ENCODE results near the gene GJD3. TPM values are rescaled to one million over a fixed set of nuclear protein-coding genes. Genes with fewer than 3 reads are reported as not detected.

Gene GJD3
- total RNA-seq, 1 donor from 2014 or later: 1.2 TPM

DNA sequence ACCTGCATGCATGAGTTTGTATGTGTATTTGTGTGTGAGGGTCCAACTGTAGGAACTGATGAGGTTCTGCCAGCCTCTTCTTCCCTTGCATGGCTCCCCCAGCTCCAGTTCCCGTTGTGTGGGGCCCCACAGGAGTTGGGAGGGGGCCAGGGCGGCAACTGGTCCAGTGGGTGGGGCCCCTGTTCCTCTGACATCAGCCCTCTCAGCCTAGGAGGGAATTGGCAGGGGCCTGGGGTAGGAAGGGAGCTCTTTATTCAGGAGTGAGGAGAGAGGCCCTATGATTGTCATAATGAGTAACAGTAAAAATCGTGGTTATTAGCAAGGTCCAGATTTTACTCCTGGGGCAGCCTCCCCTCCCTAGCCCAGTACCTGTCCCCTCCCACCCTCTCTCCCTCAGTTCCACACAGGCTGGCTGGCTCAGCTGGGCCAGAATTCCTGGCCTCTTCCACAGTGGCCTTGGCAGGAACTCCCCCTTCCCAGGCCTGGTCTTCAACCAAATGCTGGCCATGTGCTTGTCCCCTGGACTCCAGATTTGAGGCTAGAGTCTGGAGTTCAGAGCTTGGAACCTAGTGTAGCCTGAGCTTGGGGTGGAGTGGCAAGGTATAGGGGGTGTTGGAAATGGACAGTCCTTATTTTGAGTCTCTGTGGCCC, 36.7 kb downstream of the GJD3 start:
- no peak for ATAC-seq
- intact Hi-C loops (cut with micrococcal nuclease): no loop called here
- DNase-seq: peak; percentile 79

DNA sequence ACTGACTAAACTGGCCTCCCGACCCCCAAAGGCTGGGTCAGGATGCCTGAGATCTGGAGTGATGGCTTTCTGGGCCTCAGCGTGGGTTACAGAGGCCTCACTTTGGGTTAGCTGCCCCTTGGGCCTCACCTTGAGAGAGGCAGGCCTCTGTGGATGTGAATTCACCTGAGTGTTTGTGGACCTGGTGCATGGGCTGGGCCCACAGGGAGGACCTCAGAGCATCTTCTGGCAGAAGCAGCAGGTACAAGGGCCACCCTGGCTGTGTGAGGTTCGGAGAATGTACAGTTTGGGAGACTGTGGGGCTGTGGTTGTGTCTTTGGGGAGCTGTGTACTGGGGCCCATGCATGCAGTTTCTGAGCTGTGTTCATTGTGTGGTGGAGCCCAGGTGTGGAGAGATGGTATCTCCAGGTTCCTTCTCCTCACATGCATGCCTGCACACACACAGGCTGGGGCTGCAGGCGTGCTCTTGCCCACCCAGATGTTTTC, 37.2 kb downstream of the GJD3 start:
- ATAC-seq (no peak), DNase-seq (peak; percentile 14)
- intact Hi-C loops (cut with micrococcal nuclease): no loop called here

DNA sequence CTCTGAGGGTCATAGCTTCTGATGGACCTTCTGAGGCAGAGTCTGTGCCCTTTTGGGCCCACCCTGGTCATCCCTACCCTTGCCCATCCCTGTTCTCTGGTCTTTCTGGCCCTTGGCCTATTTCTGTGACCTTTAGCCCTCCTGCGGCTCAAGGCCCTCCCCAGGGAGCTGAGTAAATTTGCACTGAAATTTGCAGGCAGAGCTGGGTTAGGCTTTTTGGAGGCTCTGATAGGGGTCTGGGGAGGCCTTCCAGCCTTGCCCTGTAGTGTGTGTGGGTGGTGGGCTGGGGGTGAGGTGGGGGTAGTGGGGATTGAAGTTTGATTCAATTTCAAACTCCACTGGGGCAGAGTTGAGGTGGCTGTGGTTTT, 37.7 kb downstream of the GJD3 start:
- intact Hi-C loops (cut with micrococcal nuclease): no loop called here
- DNase-seq (no peak), ATAC-seq (no peak)

DNA sequence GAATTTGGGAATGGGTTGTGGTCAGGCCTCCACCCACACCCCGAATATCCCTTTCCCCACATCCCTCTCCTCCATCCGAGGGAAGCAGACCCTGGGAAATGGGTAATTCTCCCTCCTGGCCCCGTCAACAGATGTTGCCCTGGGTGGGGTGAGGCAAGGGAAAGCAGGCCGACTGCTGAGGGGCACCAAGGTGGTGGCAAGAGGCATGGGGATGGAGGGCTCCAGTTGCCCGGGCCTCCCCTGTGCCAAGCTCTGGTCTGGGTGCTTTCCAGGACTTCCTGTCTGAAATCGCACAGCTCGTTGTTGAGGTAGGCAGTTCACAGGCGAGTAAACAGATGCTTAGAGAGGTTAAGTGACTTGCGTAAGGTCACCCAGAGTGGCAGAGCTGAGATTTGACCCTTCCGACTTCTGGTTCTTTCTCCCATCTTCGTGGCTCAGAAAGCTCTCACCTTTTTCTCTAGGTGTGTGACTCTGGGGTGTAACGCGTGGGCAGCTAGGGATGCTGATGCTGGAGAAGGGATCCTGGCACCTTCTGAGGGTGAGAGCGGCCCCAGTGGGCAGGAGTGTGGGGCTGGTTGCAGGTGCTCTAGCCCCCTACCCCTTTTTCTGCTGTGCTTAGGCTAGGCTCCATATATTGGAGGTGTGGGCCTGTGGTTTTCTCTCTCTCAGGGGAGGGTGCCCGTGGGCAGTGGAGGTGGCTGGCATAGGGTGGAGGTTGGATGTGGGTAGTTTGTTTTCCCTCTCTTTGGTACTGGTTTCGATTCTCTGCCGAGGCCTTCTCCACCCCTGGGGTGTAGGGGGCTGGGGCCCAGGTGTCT, 38.3 kb downstream of the GJD3 start:
- ATAC-seq (no peak), DNase-seq (peak; percentile 30)
- intact Hi-C loops (cut with micrococcal nuclease): no loop called here

DNA sequence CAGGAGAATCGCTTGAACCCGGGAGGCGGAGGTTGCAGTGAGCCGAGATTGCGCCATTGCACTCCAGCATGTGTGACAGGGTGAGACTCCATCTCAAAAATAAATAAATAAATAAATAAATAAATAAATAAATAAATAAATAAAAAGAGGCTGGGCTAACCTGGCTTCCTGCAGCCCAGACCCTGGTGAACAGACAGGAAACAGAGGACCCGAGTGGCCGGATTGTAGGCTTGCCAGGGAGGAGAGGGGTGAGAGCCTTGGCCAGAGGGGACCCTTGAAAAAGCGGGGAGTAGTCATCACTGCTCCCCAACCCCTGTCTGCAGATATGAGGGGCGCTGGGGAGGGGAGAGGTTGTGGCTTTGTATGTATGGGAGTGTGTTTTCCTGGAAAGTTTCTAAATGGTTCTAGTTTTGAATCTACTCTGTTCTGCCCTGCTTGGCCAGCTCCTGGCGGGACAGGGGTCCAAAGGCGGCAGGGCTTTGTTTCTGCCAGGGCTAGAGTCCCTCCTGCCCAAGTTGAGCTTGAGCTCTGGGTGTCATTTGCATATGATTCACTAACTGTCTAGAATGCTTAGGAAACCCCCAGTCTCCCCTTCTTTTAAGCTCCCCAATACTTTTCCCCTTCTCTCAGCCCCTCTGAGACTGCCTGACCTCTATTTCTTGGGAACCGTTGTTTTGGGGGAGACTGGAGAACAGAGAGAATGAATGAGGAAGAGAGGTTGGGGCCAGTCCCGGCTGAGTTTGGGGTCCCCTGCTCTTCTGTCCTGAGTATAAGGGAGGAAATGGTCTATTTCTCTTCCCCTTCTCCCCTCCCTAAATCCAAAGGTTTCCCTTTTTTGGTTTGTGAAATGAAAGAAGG, 39.2 kb downstream of the GJD3 start:
- DNase-seq (peak; percentile 20), ATAC-seq (no peak)
- intact Hi-C loops (cut with micrococcal nuclease): no loop called here

DNA sequence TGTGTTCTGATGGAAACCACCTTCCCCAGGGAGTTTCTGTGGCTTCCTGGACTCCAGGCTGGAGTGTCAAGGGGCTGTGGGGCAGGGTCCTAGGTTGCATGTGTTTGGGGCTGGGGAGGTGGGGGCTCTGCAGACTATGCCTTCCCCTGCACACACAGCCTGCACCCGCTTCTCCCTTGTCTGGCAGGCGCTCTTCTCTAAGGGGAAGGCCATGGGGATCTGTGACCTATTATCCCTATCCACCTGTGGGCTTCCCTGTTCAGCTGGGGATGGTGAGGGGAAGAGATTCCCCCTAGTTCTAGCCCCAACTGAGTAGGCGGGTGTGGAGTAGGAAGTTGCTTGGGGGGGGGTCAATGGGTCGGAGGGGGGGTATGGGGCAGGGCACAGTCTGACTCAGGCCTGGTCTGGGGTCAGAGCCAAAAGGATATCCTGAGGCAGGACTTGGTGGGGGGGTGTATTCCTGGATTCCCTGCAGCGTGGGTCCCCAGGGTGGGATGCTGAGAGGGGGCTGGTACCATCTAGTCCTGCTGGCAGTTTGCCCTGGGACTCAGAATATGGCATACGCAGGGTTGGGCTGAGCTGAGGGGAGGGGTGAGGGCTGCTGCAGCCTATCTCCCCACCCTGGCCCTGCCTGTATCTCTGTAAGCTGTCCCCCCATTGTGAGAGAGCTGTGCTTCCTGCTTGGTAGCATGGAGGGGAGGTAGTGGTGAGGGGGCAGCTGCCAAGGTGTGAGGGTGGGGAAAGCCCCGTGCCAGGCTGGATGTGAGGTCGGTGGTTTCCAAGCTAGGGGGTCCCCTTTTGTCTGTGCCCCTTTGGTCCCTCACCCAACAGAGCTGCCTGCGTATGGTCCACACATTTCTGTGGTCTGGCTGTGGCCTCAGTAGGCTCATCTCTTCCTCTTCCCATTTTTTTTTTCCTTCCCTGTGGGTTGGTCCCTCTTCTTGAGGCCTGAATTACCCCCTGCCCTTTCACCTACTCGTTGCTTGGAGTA, 40.9 kb downstream of the GJD3 start:
- ATAC-seq: peak; percentile 7
- intact Hi-C loops (cut with micrococcal nuclease): no loop called here
- DNase-seq: peak; percentile 71

DNA sequence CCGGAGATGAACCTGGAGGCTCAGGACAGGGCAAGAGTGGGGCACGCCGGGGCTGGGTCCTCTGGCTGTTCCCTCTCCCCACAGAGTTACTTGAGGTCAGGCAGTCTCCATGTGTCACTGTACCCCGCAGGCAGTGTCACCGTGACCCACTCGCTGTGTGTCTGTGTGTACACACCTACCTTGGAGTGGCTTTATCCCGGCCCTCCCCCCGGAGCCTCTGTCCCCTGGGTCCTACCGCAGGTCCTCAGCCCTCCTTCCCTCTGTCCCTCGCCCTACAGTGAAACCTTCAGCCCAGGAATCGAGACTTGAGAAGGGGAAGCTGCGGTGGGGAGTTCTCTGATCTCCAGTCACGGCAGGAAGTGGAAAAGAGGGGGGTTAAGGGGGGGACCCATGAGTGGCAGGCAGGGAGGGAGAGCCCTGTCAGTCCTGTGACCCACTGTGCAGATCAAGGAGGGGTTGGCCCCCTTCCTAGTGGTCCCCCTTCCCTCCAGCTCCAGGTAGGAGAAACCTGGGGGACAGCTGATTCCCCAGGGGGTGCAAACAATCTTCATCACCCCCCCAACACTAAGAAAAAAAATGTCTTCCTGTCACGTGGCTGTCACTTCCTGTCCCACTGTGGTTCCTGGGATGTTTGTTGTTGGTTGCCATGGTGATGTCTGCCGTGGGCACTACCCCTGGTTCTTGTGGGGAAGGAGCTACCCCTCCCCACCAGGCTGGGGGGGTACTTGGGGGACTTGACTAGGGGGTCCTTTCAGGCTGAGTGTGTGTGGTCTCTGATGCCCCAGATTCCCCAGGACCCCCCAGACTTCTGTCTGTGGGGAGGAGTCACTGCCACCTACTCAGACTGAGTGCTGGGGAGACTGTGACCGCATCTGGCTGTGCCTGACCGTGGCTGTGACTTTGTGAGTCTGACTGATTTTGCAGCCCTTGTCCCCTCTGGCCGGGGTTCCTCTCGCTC, 41.9 kb downstream of the GJD3 start:
- intact Hi-C loops (cut with micrococcal nuclease): no loop called here
- DNase-seq (peak; percentile 76), ATAC-seq (peak; percentile 17)

DNA sequence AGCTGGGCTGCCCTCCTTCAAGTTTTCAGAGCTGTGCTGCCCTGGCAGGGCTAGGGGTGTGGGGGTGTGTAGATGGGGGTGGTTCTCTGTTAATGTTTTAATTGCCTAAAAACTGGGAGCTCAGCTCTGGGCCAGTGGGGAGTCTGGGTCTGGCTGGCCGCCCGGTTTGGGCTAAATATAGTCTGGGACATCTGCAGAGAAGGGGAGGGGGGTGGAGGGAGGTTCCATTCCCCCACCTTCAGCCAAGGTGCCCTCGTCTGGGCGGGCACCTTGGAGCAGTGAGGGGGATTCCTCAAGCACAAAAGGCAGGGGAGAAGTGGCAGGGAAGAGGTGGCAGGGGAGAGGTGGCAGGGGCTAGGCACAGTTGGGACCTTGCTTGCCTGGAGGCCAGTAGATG, 42.6 kb downstream of the GJD3 start:
- peak; percentile 86 for DNase-seq
- peak; percentile 44 for ATAC-seq
- intact Hi-C loops (cut with micrococcal nuclease): no loop called here

DNA sequence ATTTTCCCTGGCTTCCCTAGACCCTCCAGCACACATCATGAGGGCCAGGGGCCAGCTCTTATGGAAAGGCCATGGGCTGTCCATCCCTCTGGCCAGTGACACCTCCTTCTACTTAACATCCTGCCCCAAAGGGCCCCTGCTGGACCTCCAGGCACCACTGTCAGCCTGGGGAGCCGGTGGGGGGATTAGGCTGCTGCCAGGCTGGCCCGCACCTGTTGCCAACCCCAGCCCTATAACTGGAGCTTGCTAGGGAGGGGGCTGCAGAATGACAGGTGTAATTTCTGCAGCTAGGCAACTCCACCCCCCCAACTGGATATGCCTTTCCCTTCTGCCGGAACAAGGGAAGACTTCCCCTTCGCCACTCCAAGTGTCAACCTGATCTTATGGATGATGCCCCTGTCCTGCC, 43.0 kb downstream of the GJD3 start:
- DNase-seq: no peak
- intact Hi-C loops (cut with micrococcal nuclease): no loop called here
- no peak for ATAC-seq

DNA sequence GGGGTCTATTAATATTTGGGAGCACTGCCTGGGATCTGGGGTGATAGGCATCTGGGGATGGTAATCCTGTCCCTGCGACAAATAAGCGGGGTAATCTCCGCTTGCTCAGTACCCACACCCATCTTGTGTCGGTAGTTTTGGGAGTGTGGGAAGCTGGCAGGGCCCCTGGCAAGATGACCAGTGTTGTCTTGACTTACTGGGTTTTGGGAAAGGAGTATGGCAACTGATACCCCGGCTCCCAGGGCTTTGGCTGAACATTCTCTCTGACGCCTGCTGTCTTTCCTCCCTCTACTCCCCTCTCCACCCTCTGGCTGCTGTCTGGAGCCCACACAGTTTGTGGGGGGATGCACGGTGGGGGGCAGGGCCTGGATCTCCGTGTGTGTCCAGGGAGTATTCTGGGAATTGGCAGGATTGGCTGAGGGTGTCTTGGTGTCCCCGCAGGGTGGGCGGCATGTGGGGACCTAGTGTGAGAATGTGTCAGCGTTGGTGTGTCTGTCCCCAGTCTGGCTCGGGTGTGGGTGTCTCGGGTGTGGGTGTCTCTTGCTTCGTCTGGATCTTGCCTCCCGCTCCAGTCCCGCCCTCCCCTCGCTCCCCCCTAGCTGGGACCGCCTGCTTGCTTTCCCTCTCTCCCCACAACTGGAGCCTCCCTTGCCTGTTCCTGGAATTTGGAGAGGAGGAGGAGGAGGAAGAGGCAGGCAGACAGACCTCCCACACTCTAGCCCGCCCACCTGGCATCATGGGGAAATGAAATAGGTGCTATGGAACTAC, 43.6 kb downstream of the GJD3 start:
- DNase-seq (peak; percentile 82), ATAC-seq (peak; percentile 20)
- intact Hi-C loops (cut with micrococcal nuclease): no loop called here

DNA sequence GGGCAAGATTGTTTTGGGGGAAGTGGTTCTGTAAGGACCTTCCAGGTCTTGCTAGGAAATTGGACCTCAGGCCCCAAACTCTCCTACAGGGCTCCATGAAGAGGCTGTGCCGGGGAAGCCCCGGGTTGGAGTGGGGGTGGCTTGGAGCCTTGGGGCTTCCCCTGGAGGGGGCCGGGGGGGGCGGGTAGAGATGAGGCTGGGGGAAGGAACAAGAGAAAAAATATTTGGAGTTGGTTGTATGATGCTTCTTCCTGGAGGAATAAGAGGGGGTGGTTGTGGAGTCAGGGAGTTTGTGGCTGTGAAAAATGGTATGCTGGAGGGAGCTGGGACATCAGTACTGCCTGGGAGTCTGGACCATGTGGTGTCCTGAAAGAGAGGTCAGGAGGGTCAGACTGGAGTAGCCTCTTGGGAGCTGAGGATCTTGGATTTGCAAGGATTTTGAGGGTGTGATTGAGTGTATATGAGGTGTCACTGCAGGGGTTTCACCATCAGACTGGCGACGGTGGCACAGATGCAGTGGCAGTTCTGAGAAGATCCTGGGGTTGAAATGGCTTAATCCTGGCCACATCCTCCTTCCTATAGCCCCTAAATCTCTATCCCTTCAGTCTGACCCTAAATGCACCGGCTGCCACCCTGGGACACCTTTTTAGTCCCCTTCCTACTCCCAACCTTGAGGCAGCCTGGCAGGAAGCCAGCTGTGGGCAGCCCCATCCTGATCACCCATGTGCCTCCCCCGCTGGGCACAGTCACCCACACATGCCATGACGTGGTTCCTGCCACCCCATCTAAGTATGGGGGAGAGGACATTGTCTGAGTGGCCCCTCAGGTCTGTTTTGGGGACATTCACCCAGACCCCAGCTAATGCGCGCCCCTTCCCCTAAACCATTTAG, 44.6 kb downstream of the GJD3 start:
- peak; percentile 73 for DNase-seq
- intact Hi-C loops (cut with micrococcal nuclease): no loop called here
- ATAC-seq: no peak

DNA sequence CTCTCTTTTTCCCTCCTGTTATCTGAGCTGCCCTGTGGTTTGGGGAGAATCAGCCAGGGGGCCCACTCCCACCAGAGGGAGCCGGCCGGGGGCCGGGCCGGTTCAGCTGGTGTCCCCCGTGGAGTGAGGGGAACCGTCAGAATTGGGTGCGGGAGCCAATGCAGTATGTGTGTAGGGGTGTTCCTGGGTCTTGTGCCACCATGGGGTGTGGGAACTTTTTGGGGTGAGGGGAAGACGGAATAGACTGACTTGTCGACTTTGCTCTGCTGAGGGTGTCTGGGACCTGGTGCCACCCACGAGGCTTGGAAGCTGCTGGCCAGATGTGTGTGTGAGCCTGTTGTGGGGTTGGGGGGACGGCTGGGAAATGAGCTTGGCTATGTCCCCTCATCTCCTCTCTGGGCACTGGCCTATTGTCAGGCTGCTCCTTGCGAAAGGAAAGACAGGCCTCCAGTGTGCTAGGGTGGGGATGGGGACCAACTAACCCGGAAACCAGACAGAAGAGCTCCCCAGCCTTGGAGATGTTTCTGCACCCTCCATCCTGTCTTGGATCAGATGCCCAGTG, 45.6 kb downstream of the GJD3 start:
- ATAC-seq (no peak), DNase-seq (no peak)
- intact Hi-C loops (cut with micrococcal nuclease): no loop called here

DNA sequence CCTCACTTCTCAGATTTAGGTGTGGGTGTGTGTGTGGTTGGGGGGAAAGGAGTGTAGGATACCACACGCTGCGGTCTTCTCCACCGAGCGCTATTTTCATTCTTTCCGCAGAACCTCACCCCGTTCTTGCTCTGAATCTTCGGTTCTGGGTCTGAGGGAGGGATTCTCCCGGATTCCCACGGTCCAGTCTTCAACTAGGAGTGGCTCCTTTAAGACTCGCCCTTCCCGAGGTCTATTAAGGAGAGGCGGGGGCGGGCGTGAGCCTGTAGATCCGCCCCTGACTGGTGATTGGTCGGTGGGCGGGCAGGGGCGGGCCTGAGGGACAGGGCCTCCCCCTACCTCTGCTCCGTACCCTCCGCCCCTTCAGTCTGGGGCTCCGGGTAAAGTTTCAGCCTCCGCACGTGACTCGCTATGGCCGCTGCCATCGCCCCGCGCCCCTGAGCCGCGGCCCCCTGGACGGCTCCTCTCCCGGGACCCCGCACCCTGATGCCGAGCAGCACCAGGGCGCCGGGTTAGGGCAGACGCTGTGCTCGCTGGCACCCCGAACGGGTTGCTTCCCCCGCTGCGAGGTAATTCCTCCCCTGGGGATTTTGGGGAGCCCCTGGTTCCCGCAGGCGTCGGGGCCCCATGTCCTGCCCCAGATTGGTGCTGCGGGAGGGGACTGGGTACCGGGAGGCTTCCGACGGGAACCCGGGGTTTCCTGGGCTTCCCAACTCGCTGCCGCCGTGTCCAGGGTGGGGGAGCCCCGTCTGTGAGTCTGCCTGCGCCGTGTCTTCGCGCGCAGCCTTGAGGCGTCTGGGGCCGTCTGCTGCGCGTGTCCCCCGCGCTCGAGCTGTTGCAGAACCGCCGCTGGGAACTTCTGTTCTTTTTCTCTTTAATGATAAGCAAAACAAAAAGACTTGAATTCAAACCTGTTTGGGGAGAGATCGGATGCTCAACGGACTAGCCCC, 46.4 kb downstream of the GJD3 start:
- ATAC-seq (peak; percentile 85), DNase-seq (peak; percentile 97)
- intact Hi-C loops (cut with micrococcal nuclease): no loop called here

DNA sequence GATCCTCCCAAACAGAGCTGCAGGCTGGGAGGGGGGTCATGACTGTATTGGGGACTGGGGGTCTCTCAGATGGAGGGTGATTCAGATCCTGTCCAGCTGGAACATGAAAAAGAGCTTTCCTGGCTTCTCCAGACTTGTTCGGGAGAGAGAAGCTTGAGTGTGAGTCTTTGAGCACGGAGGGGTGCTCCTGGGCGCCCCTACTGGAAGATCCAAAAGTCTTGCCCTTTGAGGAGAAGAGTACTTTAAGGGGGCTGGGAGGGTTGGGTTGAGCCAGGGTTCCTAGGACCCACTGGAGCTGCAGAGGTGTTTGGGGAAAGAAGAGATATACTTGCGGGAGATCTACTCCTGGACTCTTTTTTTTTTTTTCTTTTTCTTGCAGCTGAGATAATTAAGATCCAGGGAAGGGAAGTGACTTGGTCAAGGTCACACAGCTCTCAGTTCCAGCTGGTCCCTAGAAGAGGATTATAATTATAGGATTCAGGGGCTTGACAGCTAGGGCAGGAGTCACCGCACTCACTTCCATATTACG, 47.1 kb downstream of the GJD3 start:
- intact Hi-C loops (cut with micrococcal nuclease): no loop called here
- DNase-seq (peak; percentile 69), ATAC-seq (peak; percentile 27)
